GM18520 (cell line): ENCODE measurements around the gene OLFML2B.

Experiments used
- ATAC-seq: cut with Tn5 transposase; IDR thresholded peaks from one replicate; pipeline ENCODE4 v1.9.1; 2021; ENCODE audit not compliant: unreplicated experiment

The OLFML2B gene

GRCh38 chr1:162008799-162009198 is 14.9 kb downstream of the OLFML2B start:
- ATAC-seq: no peak

- ATAC-seq: no peak
Measured at GRCh38 chr1:162007466-162007865, 16.2 kb downstream of the OLFML2B start.

GRCh38 chr1:162006081-162006480 is 17.6 kb downstream of the OLFML2B start:
- no peak for ATAC-seq

- no peak for ATAC-seq
Measured at GRCh38 chr1:162004441-162004950, 19.2 kb downstream of the OLFML2B start.

- ATAC-seq: no peak
Measured at GRCh38 chr1:162003830-162004215, 19.8 kb downstream of the OLFML2B start.

GRCh38 chr1:162003061-162003829 is 20.4 kb downstream of the OLFML2B start:
- ATAC-seq: no peak

- no peak for ATAC-seq
Measured at GRCh38 chr1:162000053-162000420, 23.6 kb downstream of the OLFML2B start.

- no peak for ATAC-seq
Measured at GRCh38 chr1:161999301-162000052, 24.2 kb downstream of the OLFML2B start.

- no peak for ATAC-seq
Measured at GRCh38 chr1:161998811-161999210, 24.9 kb downstream of the OLFML2B start.

- no peak for ATAC-seq
Measured at GRCh38 chr1:161997152-161997551, 26.5 kb downstream of the OLFML2B start.

GRCh38 chr1:161994175-161994668 is 29.4 kb downstream of the OLFML2B start:
- ATAC-seq: no peak

- no peak for ATAC-seq
Measured at GRCh38 chr1:161993576-161993975, 30.1 kb downstream of the OLFML2B start.

GRCh38 chr1:161989786-161990185 is 33.9 kb downstream of the OLFML2B start:
- ATAC-seq: no peak

GRCh38 chr1:161989108-161989507 is 34.6 kb downstream of the OLFML2B start:
- ATAC-seq: no peak

GRCh38 chr1:161988413-161988812 is 35.3 kb downstream of the OLFML2B start:
- ATAC-seq: no peak

GRCh38 chr1:161987872-161988271 is 35.8 kb downstream of the OLFML2B start:
- ATAC-seq: no peak

- no peak for ATAC-seq
Measured at GRCh38 chr1:161987303-161987702, 36.4 kb downstream of the OLFML2B start.

GRCh38 chr1:161986328-161986727 is 37.3 kb downstream of the OLFML2B start:
- ATAC-seq: no peak

- ATAC-seq: no peak
Measured at GRCh38 chr1:161985301-161985822, 38.3 kb downstream of the OLFML2B start.

- ATAC-seq: no peak
Measured at GRCh38 chr1:161983725-161984124, 39.9 kb downstream of the OLFML2B start.

- ATAC-seq: no peak
Measured at GRCh38 chr1:161982917-161983316, 40.8 kb downstream of the OLFML2B start.

- ATAC-seq: no peak
Measured at GRCh38 chr1:161982507-161982895, 41.2 kb downstream of the OLFML2B start.
